Measurements from ENCODE around the gene COQ6. TPM values are rescaled to one million over a fixed set of nuclear protein-coding genes. Genes with fewer than 3 reads are reported as not detected.
"Not testable (repeated sequence)": the region's sequence is repeated elsewhere in the genome, so short reads cannot be mapped to it uniquely, and the experiment has no call there.

Gene COQ6
- polyA plus RNA-seq, 4 donors = 19.1 to 40.9 (median 29.2) TPM

DNA sequence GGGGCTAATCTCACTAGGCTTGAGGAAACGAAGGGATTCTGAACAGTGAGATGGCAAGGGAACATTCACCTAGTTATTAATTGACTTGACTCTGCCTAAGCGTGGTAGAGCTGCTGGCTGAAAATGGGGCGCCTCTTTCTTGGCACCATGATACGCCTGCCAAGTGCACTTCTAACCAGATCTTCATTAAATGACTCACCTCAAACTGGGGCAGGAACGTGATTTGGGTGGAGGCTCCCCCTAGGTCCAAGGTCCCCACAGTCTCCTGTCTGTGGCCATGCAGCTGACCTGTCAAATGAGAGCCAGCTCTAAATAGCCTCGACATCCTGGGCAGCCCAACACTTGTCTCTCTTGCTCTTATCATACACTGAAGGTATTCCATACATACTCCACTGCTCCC is 26.0 kb downstream of the COQ6 start:
- DNase-seq (ENCODE audit: low read depth in 4 of 4, low spot score in 3 of 4) = no peak

DNA sequence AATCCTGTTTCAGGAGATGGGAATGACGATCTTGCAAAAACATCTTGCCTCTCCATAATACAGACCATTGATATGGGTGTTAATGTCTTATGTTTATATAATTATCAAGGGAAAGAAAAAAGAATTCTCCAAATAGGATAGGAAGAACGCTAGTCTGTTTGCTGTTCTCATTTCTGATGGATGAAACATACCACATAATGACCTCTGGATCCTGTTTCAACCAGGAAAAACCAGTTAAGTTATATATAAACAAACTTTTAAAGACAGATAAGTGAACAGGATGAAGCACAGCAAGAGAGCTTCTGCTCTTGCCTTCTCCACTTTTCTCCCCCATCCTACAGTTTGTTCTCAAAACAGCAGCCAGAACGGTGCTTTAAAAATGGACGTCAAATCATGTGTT is 27.8 kb downstream of the COQ6 start:
- DNase-seq (ENCODE audit: low read depth in 4 of 4, low spot score in 3 of 4) = no peak

DNA sequence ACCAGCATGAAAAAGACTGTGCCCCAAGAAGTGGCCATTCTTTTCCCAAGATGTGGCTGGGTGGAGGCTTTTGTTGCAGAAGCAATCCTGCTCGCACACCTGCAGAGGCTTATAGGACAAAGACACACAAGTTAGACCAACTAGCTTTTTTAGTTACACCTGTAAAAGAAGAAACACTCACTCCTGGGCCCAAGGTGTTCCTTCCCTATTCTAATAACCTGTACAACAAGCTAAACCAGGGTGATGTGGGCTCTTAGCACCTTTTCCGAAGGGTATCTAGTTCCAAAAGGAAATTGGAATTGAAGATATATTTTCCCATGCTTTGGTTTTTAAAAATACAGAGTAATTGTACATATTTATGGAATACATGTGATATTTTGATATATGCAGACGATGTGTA is 38.0 kb downstream of the COQ6 start:
- DNase-seq (ENCODE audit: low read depth in 4 of 4, low spot score in 3 of 4) = no peak

DNA sequence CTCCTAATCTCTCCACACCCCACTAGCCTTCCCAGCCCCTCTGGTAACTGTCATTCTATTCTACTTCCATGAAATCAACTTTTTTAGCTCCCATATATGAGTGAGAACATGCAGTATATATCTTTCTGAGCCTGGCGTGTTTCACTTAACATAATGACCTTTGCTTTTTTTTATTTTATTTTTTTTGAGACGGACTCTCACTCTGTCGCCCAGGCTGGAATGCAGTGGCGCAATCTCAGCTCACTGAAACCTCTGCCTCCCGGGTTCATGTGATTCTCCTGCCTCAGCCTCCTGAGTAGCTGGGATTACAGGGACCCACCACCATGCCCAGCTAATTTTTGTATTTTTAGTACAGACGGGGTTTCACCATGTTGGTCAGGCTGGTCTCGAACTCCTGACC is 38.6 kb downstream of the COQ6 start:
- not testable (repeated sequence) for DNase-seq (ENCODE audit: low read depth in 4 of 4, low spot score in 3 of 4)

DNA sequence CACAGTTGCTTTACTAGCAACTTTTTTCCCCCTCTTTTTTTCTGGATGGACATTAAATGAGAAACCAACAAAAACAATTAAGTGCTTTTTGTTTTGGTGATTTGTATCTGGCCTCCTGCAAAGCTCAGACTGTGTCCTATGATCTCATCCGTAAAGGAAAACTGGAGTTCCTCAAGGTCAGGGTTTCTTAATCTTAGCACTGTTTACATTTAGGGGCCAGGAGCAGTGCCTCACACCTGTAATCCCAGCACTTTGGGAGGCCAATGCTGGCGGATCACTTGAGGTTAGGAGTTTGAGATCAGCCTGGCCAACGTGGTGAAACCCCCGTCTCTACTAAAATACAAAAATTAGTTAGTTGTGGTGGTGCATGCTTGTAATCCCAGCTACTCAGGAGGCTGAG is 41.0 kb downstream of the COQ6 start:
- no peak for DNase-seq (ENCODE audit: low read depth in 4 of 4, low spot score in 3 of 4)

DNA sequence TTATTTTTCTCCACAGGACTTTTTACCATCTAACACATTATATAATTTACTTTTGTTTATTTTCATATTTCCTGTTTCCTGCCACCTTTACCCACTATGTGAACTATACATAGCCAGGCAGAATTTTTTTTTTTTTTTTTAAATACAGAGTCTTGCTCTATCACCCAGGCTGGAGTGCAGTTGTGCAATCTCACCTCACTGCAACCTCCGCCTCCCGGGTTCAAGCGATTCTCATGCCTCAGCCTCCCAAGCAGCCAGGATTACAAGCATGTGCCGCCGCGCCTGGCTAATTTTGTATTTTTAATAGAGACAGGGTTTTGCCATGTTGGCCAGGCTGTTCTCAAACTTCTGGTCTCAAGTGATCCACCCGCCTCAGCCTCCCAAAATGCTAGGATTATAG is 44.8 kb downstream of the COQ6 start:
- not testable (repeated sequence) for DNase-seq (ENCODE audit: low read depth in 4 of 4, low spot score in 3 of 4)

DNA sequence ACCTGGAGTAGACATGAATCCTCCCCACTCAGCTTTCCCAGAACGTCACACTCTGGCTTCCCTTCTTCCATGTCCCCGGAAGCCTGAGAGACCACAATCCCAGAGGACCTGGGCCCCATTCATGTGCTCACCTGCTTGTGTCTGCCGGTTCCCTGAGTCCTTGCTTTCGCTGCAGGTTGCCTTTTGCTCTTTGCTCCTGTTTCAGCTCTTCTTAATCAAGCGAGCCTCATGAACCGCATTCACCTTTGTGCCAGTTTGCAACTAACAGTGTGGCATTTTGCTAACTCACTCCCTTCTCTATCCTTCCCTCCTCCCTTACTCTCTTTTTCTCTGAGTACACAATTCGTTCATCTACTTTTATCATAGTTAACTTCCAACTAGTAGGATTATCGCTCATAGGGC is 45.9 kb downstream of the COQ6 start:
- no peak for DNase-seq (ENCODE audit: low read depth in 4 of 4, low spot score in 3 of 4)

DNA sequence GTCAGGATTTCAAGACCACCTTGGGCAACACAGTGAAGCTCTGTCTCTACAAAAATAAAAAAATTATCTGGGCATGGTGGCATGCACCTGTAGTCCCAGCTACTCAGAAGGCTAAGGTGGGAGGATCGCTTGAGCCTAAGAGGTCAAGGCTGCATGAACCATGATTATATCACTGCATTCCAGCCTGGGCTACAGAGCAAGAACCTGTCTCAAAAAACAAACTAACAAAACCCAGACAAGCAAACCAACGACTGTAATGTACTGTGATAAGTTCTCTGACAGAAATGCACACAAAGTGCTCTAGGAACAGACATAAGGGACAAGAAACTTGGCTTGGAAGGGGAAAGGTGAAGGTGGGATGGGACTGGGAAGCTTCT is 46.6 kb downstream of the COQ6 start:
- no peak for DNase-seq (ENCODE audit: low read depth in 4 of 4, low spot score in 3 of 4)

DNA sequence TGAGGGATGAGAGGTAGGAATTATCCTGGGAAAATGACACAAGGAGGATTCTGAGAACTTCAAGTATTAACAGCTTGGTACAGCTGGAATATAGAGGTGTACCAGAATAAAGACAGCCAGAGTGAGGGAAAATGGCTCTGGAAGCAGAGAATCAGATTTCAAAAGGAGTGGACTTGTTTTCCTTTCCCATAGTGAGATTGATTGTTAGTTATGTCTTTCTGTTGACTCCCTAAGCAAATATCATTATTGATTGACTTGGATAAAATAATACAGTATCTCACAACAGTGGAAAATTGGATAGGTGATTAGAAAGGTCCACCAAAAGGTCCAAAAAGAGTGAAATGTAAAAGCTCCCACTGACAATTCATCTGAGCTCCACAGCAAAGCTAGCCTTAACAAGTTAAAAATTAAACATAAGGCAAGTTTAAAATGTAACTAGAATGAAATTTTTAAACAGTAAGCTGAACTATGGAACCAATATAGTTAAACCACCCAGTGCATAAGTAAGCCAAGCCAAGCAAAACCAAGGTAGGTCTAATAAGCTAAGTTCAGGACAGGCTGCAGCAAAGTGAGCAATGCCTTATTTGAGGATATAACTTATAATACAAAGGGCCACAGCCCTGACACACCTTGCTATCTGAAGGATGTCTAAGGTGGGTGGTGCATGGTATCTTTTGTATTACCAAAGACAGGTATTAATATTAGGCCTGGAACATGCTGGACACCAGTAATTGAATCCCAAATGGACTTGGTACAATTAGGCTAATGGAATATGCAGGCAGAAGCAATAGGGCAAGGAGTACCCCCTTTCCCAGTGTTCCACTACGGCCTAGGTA is 47.2 kb downstream of the COQ6 start:
- no peak for DNase-seq (ENCODE audit: low read depth in 4 of 4, low spot score in 3 of 4)

DNA sequence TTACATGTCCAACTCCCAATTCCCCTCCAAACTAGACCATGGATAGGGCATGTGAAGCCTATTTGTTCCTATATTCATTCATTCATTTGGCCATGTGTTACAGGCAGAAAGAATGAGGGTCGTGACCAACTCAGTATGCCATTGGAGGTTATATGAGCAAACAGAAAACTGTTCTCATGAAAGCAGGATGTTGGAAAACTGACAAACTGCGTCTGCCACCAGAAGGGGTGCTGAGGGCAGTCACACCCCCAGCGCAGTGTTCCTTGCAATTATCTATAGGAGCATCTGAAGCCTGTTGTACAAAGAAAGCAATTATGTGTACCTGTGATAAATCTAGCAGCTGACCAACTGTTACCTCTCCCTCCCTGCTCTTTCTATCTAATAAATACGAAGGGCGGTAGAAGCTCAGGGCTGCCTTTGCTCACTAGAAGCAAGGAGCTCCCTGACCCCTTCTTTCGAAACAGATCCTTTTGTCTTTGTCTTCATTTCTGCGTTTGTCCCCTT is 47.9 kb downstream of the COQ6 start:
- no peak for DNase-seq (ENCODE audit: low read depth in 4 of 4, low spot score in 3 of 4)

DNA sequence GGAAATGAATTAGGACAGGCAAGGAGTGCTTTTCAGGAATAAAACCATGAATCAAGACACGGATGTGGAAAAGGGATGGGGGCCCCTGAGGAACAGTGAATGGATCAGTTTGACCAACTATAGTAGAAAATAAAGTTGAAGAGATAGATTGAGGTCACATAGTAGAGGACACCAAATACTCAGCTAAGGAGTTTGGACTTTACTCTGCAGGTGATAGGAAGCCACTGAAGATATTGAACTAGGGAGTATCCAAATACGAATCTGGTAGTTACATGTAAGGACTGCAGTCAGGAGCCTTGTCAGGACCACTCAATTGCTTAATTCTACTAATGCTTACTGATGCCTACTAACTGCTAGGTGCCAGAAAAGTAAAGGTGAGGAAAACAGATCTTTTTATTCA is 48.6 kb downstream of the COQ6 start:
- DNase-seq (ENCODE audit: low read depth in 4 of 4, low spot score in 3 of 4) = no peak

DNA sequence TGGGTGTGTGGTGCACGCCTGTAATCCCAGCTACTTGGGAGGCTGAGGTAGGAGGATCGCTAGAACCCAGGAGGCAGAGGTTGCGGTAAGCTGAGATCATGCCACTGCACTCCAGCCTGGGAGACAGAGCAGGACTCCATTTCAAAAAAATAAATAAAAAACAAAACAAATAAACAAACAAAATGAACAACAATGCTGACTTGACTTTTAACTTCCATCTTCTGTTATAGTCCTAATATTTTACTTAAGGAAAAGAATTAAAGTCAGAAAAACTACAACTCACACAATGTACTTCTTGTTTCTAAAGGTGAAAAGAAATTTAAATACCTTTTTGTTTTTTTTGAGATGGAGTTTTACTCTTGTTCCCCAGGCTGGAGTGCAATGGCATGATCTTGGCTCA is 55.6 kb downstream of the COQ6 start:
- DNase-seq (ENCODE audit: low read depth in 4 of 4, low spot score in 3 of 4) = not testable (repeated sequence)

DNA sequence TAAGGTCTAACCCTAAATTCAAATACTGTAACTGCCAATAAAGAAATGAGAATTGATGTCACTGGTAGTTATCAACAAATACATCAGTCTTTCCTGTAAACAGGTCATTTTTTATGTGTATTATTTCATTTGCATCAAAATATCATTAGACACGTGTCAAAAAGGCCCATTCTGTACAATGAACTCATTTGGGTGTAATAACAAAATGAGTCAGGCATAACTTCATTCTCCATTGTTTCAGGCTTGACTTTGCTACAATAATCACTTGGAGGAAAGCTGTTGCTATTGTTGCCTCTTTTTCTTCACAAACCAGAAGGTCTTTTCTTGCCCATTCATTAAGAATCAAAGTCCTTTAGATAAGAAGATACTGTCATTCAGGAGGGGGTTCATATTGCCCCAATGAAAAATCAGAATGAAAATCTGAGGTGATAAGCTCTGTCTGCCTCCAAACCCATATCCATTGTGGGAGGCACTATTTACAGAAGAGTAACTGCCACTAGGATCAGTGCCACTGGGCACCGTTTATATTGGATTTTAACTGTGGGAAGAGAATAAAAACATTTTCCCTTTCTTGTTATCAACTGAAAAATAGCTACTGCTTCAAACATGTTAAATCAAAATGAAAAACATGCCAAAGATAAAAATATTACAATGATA is 58.9 kb downstream of the COQ6 start:
- no peak for DNase-seq (ENCODE audit: low read depth in 4 of 4, low spot score in 3 of 4)

Other genes starting within 250 kb of the COQ6 start
- gene PNMA1, start 235.9 kb upstream of the COQ6 start, polyA plus RNA-seq (ENCODE audit: insufficient read length in 4 of 4) = 10 to 100 TPM; 83.5 to 97.4 (median 89.2) TPM
- 10 to 100 TPM in 3 of 4 donors, 1 to 10 TPM in 1; 8.4 to 37.3 (median 26.6) TPM for gene PTGR2, start 98.5 kb upstream of the COQ6 start, polyA plus RNA-seq (ENCODE audit: insufficient read length in 4 of 4)
- gene ZNF410, start 63.4 kb upstream of the COQ6 start, polyA plus RNA-seq (ENCODE audit: insufficient read length in 4 of 4) = 10 to 100 TPM; 45.3 to 63.6 (median 60.5) TPM
- 10 to 100 TPM; 11.5 to 14.2 (median 13.1) TPM for gene FAM161B, start 208 bp upstream of the COQ6 start, polyA plus RNA-seq (ENCODE audit: insufficient read length in 4 of 4)
- gene ENTPD5, start 69.0 kb downstream of the COQ6 start, polyA plus RNA-seq (ENCODE audit: insufficient read length in 4 of 4) = 10 to 100 TPM; 16.9 to 53.1 (median 44.7) TPM
- 10 to 100 TPM; 15.2 to 19.3 (median 16.7) TPM for gene BBOF1, start 69.0 kb downstream of the COQ6 start, polyA plus RNA-seq (ENCODE audit: insufficient read length in 4 of 4)
- gene ALDH6A1, start 134.2 kb downstream of the COQ6 start, polyA plus RNA-seq (ENCODE audit: insufficient read length in 4 of 4) = 100 to 1,000 TPM in 1 of 4 donors, 10 to 100 TPM in 3; 24.4 to 119 (median 85.3) TPM
- 10 to 100 TPM; 15.7 to 20.5 (median 18.4) TPM for gene LIN52, start 134.7 kb downstream of the COQ6 start, polyA plus RNA-seq (ENCODE audit: insufficient read length in 4 of 4)

All from left renal pelvis (tissue), 4 donors.